ENCODE results near the gene HTT. TPM values are rescaled to one million over a fixed set of nuclear protein-coding genes. Genes with fewer than 3 reads are reported as not detected.

HTT gene
- total and polyA plus RNA-seq, 10 of the 15 experiments (the other 5 are each of a cell fraction or from before 2014, with no cell fraction given): 3.3 to 113 (median 43.3) TPM

DNA sequence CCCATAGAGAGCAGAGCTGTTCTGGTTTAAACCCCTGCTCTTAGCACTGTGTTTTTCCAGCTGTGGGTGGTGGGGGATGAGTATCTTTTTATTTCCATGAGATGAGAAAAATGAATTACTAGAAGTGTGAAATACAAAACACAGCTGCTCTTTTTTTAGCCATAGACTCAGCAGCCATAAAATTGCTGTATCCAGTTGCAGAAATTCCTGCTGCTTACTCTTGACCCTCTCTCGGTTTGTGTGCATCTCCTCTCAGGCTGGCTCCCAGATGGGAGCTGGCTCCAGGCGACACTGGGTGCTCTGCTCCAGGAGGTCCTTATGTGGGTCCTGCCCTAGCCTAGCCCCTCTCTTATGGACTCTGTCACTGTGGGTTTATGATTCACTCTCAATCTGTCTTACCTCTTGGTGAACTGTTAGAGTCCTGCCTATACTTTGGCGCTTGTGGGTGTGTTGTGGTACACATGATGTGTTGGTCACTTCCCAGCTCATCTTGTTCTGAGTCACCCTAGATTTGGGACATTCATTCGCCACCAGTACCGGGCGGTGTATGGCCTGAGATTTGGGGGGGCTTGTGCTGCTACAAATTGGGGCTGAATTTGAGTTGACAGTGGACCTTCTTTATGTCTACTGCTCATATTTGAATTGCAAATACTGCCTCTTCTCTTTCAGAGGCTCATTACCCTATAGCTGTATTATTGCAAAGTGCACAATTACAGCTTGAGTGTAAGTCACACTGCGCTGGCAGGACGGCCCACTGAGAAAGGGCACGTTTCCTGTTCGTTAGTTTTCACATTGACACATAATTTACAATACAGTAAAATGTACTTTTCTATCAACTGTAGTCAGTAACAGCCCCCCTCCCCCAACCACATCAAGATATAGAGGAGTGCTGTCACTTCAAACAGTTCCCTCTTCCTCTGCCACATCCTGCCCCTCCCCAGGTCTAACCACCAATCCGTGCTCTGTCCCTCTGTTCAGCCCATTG lies 127.5 kb downstream of the HTT start (continued):
- TF ChIP-seq, protein P1, sequence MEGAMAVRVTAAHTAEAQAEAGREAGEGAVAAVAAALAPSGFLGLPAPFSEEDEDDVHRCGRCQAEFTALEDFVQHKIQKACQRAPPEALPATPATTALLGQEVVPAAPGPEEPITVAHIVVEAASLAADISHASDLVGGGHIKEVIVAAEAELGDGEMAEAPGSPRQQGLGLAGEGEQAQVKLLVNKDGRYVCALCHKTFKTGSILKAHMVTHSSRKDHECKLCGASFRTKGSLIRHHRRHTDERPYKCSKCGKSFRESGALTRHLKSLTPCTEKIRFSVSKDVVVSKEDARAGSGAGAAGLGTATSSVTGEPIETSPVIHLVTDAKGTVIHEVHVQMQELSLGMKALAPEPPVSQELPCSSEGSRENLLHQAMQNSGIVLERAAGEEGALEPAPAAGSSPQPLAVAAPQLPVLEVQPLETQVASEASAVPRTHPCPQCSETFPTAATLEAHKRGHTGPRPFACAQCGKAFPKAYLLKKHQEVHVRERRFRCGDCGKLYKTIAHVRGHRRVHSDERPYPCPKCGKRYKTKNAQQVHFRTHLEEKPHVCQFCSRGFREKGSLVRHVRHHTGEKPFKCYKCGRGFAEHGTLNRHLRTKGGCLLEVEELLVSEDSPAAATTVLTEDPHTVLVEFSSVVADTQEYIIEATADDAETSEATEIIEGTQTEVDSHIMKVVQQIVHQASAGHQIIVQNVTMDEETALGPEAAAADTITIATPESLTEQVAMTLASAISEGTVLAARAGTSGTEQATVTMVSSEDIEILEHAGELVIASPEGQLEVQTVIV (IDR thresholded peaks at IDR 0.05; ENCODE audit: borderline replicate concordance, partially characterized antibody): no peak
- TF ChIP-seq, protein P2, sequence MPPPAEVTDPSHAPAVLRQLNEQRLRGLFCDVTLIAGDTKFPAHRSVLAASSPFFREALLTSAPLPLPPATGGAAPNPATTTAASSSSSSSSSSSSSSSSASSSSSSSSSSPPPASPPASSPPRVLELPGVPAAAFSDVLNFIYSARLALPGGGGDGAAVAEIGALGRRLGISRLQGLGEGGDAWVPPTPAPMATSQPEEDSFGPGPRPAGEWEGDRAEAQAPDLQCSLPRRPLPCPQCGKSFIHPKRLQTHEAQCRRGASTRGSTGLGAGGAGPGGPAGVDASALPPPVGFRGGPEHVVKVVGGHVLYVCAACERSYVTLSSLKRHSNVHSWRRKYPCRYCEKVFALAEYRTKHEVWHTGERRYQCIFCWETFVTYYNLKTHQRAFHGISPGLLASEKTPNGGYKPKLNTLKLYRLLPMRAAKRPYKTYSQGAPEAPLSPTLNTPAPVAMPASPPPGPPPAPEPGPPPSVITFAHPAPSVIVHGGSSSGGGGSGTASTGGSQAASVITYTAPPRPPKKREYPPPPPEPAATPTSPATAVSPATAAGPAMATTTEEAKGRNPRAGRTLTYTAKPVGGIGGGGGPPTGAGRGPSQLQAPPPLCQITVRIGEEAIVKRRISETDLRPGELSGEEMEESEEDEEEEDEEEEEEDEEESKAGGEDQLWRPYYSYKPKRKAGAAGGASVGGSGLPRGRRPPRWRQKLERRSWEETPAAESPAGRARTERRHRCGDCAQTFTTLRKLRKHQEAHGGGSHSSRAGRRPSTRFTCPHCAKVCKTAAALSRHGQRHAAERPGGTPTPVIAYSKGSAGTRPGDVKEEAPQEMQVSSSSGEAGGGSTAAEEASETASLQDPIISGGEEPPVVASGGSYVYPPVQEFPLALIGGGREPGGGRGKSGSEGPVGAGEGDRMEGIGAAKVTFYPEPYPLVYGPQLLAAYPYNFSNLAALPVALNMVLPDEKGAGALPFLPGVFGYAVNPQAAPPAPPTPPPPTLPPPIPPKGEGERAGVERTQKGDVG (CRISPR knock-in tag; IDR thresholded peaks at IDR 0.05): no peak
- no peak for TF ChIP-seq ESRRA (IDR thresholded peaks at IDR 0.05; ENCODE audit: low read length)
- TF ChIP-seq TBL1XR1 (IDR thresholded peaks at IDR 0.05; ENCODE audit: low read depth, low read length): no peak
- TF ChIP-seq IKZF2 (IDR thresholded peaks at IDR 0.05): no peak; a peak in 1 of 4 replicates
- no peak; the same call in 1 of the 2 replicates for TF ChIP-seq NFIC (IDR thresholded peaks at IDR 0.05; ENCODE audit: low read depth, low read length)
- no peak for TF ChIP-seq PAX8 (IDR thresholded peaks at IDR 0.05)
- TF ChIP-seq CBX3 (IDR thresholded peaks at IDR 0.05; ENCODE audit: borderline replicate concordance, low read depth): no peak
- TF ChIP-seq, protein P3, sequence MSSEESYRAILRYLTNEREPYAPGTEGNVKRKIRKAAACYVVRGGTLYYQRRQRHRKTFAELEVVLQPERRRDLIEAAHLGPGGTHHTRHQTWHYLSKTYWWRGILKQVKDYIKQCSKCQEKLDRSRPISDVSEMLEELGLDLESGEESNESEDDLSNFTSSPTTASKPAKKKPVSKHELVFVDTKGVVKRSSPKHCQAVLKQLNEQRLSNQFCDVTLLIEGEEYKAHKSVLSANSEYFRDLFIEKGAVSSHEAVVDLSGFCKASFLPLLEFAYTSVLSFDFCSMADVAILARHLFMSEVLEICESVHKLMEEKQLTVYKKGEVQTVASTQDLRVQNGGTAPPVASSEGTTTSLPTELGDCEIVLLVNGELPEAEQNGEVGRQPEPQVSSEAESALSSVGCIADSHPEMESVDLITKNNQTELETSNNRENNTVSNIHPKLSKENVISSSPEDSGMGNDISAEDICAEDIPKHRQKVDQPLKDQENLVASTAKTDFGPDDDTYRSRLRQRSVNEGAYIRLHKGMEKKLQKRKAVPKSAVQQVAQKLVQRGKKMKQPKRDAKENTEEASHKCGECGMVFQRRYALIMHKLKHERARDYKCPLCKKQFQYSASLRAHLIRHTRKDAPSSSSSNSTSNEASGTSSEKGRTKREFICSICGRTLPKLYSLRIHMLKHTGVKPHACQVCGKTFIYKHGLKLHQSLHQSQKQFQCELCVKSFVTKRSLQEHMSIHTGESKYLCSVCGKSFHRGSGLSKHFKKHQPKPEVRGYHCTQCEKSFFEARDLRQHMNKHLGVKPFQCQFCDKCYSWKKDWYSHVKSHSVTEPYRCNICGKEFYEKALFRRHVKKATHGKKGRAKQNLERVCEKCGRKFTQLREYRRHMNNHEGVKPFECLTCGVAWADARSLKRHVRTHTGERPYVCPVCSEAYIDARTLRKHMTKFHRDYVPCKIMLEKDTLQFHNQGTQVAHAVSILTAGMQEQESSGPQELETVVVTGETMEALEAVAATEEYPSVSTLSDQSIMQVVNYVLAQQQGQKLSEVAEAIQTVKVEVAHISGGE (CRISPR knock-in tag; IDR thresholded peaks at IDR 0.05): no peak
- TF ChIP-seq, protein P4, sequence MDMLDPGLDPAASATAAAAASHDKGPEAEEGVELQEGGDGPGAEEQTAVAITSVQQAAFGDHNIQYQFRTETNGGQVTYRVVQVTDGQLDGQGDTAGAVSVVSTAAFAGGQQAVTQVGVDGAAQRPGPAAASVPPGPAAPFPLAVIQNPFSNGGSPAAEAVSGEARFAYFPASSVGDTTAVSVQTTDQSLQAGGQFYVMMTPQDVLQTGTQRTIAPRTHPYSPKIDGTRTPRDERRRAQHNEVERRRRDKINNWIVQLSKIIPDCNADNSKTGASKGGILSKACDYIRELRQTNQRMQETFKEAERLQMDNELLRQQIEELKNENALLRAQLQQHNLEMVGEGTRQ (IDR thresholded peaks at IDR 0.05; ENCODE audit: borderline replicate concordance, low read depth, low read length): no peak
- no peak for TF ChIP-seq BRCA1 (IDR thresholded peaks at IDR 0.05; ENCODE audit: low read depth, low read length)
- no peak; the same call in 1 of the 2 replicates for TF ChIP-seq NBN (IDR thresholded peaks at IDR 0.05)
- TF ChIP-seq SUZ12 (IDR thresholded peaks at IDR 0.05; ENCODE audit: unreplicated experiment): no peak

Measured in GM12878 (cell line).